ENCODE results near the gene TEX14.
"Not testable (repeated sequence)": the region's sequence is repeated elsewhere in the genome, so short reads cannot be mapped to it uniquely, and the experiment has no call there.

The TEX14 gene

GRCh38 chr17:58666858-58667267 is 25.0 kb downstream of the TEX14 start:
- TF ChIP-seq CTCF (IDR thresholded peaks at IDR 0.05; ENCODE audit: control insufficient read depth, extremely low read depth, insufficient read depth): no peak
- H3K4me3 ChIP-seq (ENCODE audit: low read depth, low read length): peak overlapping the region; percentile 41
- DNase-seq (ENCODE audit: low read depth): peak; percentile 94

GRCh38 chr17:58665946-58666857 is 25.6 kb downstream of the TEX14 start:
- H3K4me3 ChIP-seq (ENCODE audit: low read depth, low read length): peak overlapping the region; percentile 41
- DNase-seq (ENCODE audit: low read depth): peak; percentile 59
- TF ChIP-seq CTCF (IDR thresholded peaks at IDR 0.05; ENCODE audit: control insufficient read depth, extremely low read depth, insufficient read depth): no peak

DNA sequence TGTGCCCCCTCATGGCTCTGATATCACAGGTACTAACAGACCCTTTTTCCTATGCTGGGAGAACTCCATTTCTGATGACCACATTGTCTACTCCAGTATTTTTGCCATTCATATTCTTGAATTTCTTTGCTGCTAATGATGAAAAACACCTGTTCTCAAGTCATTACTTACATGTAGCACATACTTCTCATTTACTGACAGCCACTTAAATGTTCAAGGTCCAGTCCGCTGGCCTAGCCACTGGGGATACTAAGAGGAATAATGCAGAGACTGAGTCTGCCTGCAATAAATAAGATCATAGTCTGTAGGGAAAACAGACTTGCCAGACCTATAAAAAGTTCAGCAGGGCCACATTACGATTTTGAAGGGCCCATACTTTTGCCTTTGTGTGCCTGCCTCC is 27.5 kb downstream of the TEX14 start:
- H3K4me3 ChIP-seq (ENCODE audit: low read depth, low read length): no peak overlapping the region
- no peak for DNase-seq (ENCODE audit: low read depth)
- TF ChIP-seq CTCF (IDR thresholded peaks at IDR 0.05; ENCODE audit: control insufficient read depth, extremely low read depth, insufficient read depth): no peak

DNA sequence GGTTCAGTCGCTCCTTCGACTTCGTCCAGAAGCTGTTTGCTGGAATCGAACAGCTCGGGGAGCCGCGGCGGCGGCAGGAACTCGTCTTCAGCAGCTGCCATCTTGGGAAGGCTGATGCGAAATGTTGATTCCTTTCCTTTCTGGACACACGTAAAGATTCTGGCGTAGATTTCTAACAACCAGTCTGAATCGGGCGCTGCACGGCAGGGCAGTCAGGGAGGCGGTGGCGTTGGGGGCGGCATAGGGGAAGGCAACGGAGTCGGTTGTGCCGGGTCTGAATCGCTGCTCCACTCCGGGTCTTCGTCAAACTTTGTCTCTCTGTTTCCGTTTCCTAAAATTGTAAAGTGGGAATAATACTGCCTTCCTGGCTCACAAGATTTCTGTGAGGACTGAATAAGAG is 30.3 kb downstream of the TEX14 start:
- no peak for DNase-seq (ENCODE audit: low read depth)
- no peak for TF ChIP-seq CTCF (IDR thresholded peaks at IDR 0.05; ENCODE audit: control insufficient read depth, extremely low read depth, insufficient read depth)
- H3K4me3 ChIP-seq (ENCODE audit: low read depth, low read length): no peak overlapping the region

- DNase-seq (ENCODE audit: low read depth): no peak
- TF ChIP-seq CTCF (IDR thresholded peaks at IDR 0.05; ENCODE audit: control insufficient read depth, extremely low read depth, insufficient read depth): no peak
- no peak overlapping the region for H3K4me3 ChIP-seq (ENCODE audit: low read depth, low read length)
Observed at GRCh38 chr17:58660621-58661020, 31.2 kb downstream of the TEX14 start.

DNA sequence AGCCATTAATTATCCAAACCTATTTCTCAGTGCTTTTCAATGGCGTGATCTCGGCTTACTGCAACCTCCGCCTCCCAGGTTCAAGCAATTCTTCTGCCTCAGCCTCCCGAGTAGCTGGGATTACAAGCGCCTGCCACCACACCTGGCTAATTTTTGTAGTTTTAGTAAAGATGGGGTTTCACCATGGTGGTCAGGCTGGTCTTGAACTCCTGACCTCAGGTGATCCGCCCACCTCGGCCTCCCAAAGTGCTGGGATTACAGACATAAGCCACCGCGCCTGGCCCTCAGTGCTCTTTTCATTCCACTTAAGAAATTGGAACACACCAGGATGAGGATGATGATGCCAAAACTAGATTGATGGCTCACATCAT is 32.1 kb downstream of the TEX14 start:
- H3K4me3 ChIP-seq (ENCODE audit: low read depth, low read length): peak overlapping the region; percentile 38
- not testable (repeated sequence) for DNase-seq (ENCODE audit: low read depth)

DNA sequence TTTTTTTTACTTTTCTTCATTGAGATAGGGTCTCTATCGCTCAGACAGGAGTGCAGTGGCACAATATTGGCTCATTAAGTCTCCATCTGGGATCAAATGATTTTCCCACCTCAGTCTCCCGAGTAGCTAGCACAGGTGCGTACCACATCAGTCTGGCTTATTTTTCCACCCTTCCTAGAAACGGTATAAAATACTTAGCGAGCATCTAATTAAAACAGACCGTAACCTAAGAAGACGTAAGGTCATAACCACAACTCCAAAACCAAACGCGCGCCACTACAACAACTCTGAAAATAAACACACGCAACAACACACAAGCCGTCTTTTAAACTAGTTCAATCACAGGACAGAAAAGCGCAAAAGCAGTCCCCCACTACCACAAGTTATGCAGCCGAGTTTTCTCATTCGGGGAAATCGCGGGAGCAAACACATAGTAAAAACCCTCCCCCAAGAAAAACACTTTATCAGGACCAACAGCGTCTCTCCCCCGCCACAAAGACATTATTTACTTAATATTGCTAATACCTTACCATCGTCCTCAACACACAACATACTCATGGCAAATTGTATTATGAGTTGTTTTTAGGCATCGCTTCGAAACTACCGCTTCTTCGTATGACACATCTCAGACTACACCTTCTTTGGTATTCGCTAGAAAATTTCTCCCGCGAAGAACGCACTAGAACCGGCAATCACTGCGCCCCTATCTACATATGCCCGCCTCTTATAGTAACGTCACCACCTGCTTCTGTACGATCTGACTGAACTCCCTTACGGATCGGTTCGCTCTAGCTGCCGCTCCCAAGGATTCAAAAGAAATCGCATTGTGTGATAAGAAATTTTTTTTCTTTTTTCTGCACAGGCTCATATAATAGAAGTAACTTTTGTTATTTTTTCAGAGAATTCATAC is 32.8 kb downstream of the TEX14 start:
- no peak for TF ChIP-seq CTCF (IDR thresholded peaks at IDR 0.05; ENCODE audit: control insufficient read depth, extremely low read depth, insufficient read depth)
- DNase-seq (ENCODE audit: low read depth): peak; percentile 92

GRCh38 chr17:58657962-58658803 is 33.7 kb downstream of the TEX14 start:
- H3K4me3 ChIP-seq (ENCODE audit: low read depth, low read length): peak overlapping the region; percentile 38
- not testable (repeated sequence) for DNase-seq (ENCODE audit: low read depth)

More for the DNA sequence above, 32.8 kb downstream of the TEX14 start:
- peak overlapping the region; percentile 38 for H3K4me3 ChIP-seq (ENCODE audit: low read depth, low read length)
